ENCODE data around the gene FBXO42.
A peak's percentile ranks its signal among the peaks of the same experiment; 100 is the strongest.

FBXO42 gene

GRCh38 chr1:16321176-16321867 is 31.0 kb downstream of the FBXO42 start:
- DNase-seq, result no peak

GRCh38 chr1:16318555-16318954 is 33.7 kb downstream of the FBXO42 start:
- no peak for DNase-seq

- no peak for DNase-seq
Observed at GRCh38 chr1:16315437-16315836, 36.8 kb downstream of the FBXO42 start.

- DNase-seq, result no peak
Observed at GRCh38 chr1:16307222-16307621, 45.1 kb downstream of the FBXO42 start.

GRCh38 chr1:16302709-16303627 is 49.3 kb downstream of the FBXO42 start:
- DNase-seq, result no peak

- no peak for DNase-seq
Observed at GRCh38 chr1:16300436-16300835, 51.8 kb downstream of the FBXO42 start.

- DNase-seq, result no peak
Observed at GRCh38 chr1:16298653-16299052, 53.6 kb downstream of the FBXO42 start.

GRCh38 chr1:16296643-16297042 is 55.6 kb downstream of the FBXO42 start:
- DNase-seq, result no peak

- DNase-seq, result no peak
Observed at GRCh38 chr1:16294219-16295212, 57.8 kb downstream of the FBXO42 start.

GRCh38 chr1:16293538-16293937 is 58.7 kb downstream of the FBXO42 start:
- DNase-seq, result no peak

GRCh38 chr1:16292739-16293138 is 59.5 kb downstream of the FBXO42 start:
- DNase-seq, result no peak

GRCh38 chr1:16289959-16290358 is 62.3 kb downstream of the FBXO42 start:
- no peak for DNase-seq

- DNase-seq, result no peak
Observed at GRCh38 chr1:16286122-16286521, 66.2 kb downstream of the FBXO42 start.

- peak; percentile 5 for DNase-seq
Observed at GRCh38 chr1:16281765-16282164, 70.5 kb downstream of the FBXO42 start.

- no peak for DNase-seq
Observed at GRCh38 chr1:16279186-16279585, 73.1 kb downstream of the FBXO42 start.

- peak; percentile 50 for DNase-seq
Observed at GRCh38 chr1:16276302-16277030, 75.8 kb downstream of the FBXO42 start.

- DNase-seq, result no peak
Observed at GRCh38 chr1:16275591-16275990, 76.7 kb downstream of the FBXO42 start.

- no peak for DNase-seq
Observed at GRCh38 chr1:16267690-16268180, 84.5 kb downstream of the FBXO42 start.

GRCh38 chr1:16266411-16267118 is 85.7 kb downstream of the FBXO42 start:
- no peak for DNase-seq

GRCh38 chr1:16262067-16262466 is 90.2 kb downstream of the FBXO42 start:
- no peak for DNase-seq

GRCh38 chr1:16260814-16261213 is 91.5 kb downstream of the FBXO42 start:
- no peak for DNase-seq
